Activated CD4-positive, alpha-beta memory T cell treated with anti-CD3 and anti-CD28 coated beads, Interleukin-2, amount 10 ng/mL, durations not matched to agents 7 days and 5 days (primary cell): ENCODE measurements around the gene STK17B. TPM values are rescaled to one million over a fixed set of nuclear protein-coding genes. Genes with fewer than 3 reads are reported as not detected.
"Not testable (repeated sequence)": the region's sequence is repeated elsewhere in the genome, so short reads cannot be mapped to it uniquely, and the experiment has no call there.

ENCODE experiments used
- CTCF ChIA-PET: fragments of 350-600 bp; sonication (Branson Sonifier 250); formaldehyde crosslinking; loops from one replicate; lab custom pipeline; 2021; ENCODE audit warnings: antibody characterized with exemption, inconsistent platforms; lab: Charles Lee
- POLR2A ChIA-PET: fragments of 350-600 bp; sonication (Branson Sonifier 250); formaldehyde crosslinking; loops from one replicate; lab custom pipeline; 2021; ENCODE audit warnings: antibody characterized with exemption; lab: Charles Lee
- DNase-seq: peaks from one replicate; pipeline ENCODE4 v3.0.0-alpha.2; 2020
- H3K27ac Mint-ChIP-seq: one replicate; pipeline ENCODE4 v1.8.0; 2021; ENCODE audit warnings: mild to moderate bottlenecking, mixed read lengths
- H3K27me3 Mint-ChIP-seq: one replicate; pipeline ENCODE4 v1.8.0; 2021; ENCODE audit warnings: mixed read lengths
- H3K36me3 Mint-ChIP-seq: one replicate; pipeline ENCODE4 v1.8.0; 2021; ENCODE audit warnings: low read depth, mixed read lengths
- H3K4me1 Mint-ChIP-seq: one replicate; pipeline ENCODE4 v1.8.0; 2021; ENCODE audit warnings: mixed read lengths
- H3K4me3 Mint-ChIP-seq: one replicate; pipeline ENCODE4 v1.8.0; 2021; ENCODE audit warnings: mild to moderate bottlenecking, mixed read lengths
- H3K9me3 Mint-ChIP-seq: one replicate; pipeline ENCODE4 v1.8.0; 2021; ENCODE audit warnings: mixed read lengths
- total RNA-seq, 2 experiments: library from RNA; stranded (reverse); gene quantifications; one replicate each; pipeline ENCODE4 v1.2.3, GENCODE V29; 2021

Gene STK17B
- total RNA-seq, 2 experiments from 2014 or later, result 365 to 367 TPM

DNA sequence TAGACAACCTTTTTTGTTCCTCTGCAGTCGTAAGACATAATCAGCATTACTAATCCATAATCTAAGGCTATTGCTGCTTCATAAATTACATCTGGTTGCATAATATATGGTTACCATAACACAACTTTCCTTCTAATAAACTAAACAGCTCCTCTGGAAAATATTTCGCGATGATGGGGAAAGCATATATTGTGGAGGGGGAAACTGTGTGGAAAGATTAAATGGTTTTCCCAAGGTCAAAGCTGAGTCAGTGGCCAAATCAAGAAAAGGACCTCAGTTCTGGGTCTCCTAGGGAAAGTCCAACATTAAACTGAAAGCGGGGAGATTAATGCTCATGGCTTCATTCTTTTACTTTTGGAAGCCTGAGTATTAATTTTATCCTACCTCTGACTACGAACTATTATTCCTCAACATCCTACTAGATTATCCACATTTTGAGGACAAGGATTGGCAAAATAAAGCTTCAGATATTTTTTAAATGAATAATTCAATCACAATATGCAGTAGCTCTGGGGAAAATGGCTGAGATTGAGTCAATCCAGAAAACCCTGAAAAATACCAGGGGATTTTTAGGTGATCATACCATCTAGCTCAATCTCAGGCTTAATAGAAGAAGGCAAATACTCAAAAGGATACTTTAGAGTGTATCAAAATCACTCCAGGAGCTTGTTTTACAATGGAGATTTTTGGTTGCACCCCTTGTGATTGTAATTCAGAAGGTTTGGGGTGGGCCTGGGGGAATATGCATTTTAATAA, 33.8 kb upstream of the STK17B start:
- ChIA-PET POLR2A (interaction anchor here (1.1 to 2.8 kb wide), 11 partner anchors 10 to 56 kb away, joined by 3 to 22 read pairs (median 5); partner anchors contain the start of gene STK17B), CTCF (interaction anchor here (0.5 to 1.8 kb wide), 6 partner anchors 23 to 73 kb away, joined by 3 to 5 read pairs (median 3); partner anchors contain the start of gene STK17B)
- Mint-ChIP-seq H3K9me3 (peaks cover 3% of the 10 kb centered on the region), H3K4me1 (peaks cover 46% of the 10 kb centered on the region), H3K27ac (no peak overlapping the region), H3K4me3 (no peak overlapping the region), H3K27me3 (no peaks in the 10 kb centered on the region), H3K36me3 (peaks cover 12% of the 10 kb centered on the region)
- no peak for DNase-seq

- Mint-ChIP-seq H3K27ac (peak overlapping the region; percentile 89), H3K9me3 (peaks cover 3% of the 10 kb centered on the region), H3K4me1 (peaks cover 50% of the 10 kb centered on the region), H3K4me3 (peak overlapping the region; percentile 64), H3K27me3 (no peaks in the 10 kb centered on the region), H3K36me3 (peaks cover 3% of the 10 kb centered on the region)
- ChIA-PET CTCF (interaction anchor here (0.7 to 2.3 kb wide), 7 partner anchors 9 to 75 kb away, joined by 3 to 6 read pairs (median 4); no protein-coding TSS in a partner anchor), POLR2A (interaction anchor here (0.8 to 8.9 kb wide), 22 partner anchors 10 to 123 kb away, joined by 3 to 88 read pairs (median 8); partner anchors contain the start of gene STK17B)
- no peak for DNase-seq
Measured at GRCh38 chr2:196201229-196202009, 30.0 kb upstream of the STK17B start.

GRCh38 chr2:196200557-196200956, 29.2 kb upstream of the STK17B start:
- peak; percentile 56 for DNase-seq
- Mint-ChIP-seq H3K27ac (peak overlapping the region; percentile 89), H3K27me3 (no peaks in the 10 kb centered on the region), H3K9me3 (peaks cover 9% of the 10 kb centered on the region), H3K36me3 (peaks cover 10% of the 10 kb centered on the region), H3K4me3 (peak overlapping the region; percentile 64), H3K4me1 (peaks cover 56% of the 10 kb centered on the region)
- CTCF ChIA-PET, result interaction anchor here (1.1 to 2.3 kb wide), 5 partner anchors 9 to 76 kb away, joined by 3 to 6 read pairs (median 4); no protein-coding TSS in a partner anchor
- POLR2A ChIA-PET, result interaction anchor here (0.8 to 8.9 kb wide), 24 partner anchors 10 to 1108 kb away, joined by 3 to 88 read pairs (median 6); partner anchors contain the start of gene STK17B

- H3K4me3 Mint-ChIP-seq, result no peak overlapping the region
- no peak for DNase-seq
- POLR2A ChIA-PET, result interaction anchor here (0.7 to 8.9 kb wide), 15 partner anchors 10 to 64 kb away, joined by 3 to 88 read pairs (median 5); partner anchors contain the start of gene STK17B
- peaks cover 6% of the 10 kb centered on the region for H3K9me3 Mint-ChIP-seq
- H3K27me3 Mint-ChIP-seq, result no peaks in the 10 kb centered on the region
- H3K4me1 Mint-ChIP-seq, result peaks cover 55% of the 10 kb centered on the region
- peaks cover 30% of the 10 kb centered on the region for H3K36me3 Mint-ChIP-seq
- no peak overlapping the region for H3K27ac Mint-ChIP-seq
- CTCF ChIA-PET, result interaction anchor here (0.7 to 2.4 kb wide), 5 partner anchors 13 to 67 kb away, joined by 3 to 7 read pairs (median 4); no protein-coding TSS in a partner anchor
Measured at GRCh38 chr2:196195758-196196157, 24.4 kb upstream of the STK17B start.

- Mint-ChIP-seq H3K27me3 (no peaks in the 10 kb centered on the region), H3K27ac (peak overlapping the region; percentile 48), H3K4me1 (peaks cover 54% of the 10 kb centered on the region), H3K4me3 (peak overlapping the region; percentile 43), H3K36me3 (peaks cover 30% of the 10 kb centered on the region), H3K9me3 (peaks cover 6% of the 10 kb centered on the region)
- no peak for DNase-seq
- CTCF ChIA-PET, result interaction anchor here (0.7 to 2.4 kb wide), 8 partner anchors 10 to 67 kb away, joined by 3 to 7 read pairs (median 4); no protein-coding TSS in a partner anchor
- POLR2A ChIA-PET, result interaction anchor here (0.7 to 8.9 kb wide), 15 partner anchors 10 to 65 kb away, joined by 3 to 88 read pairs (median 5); partner anchors contain the start of gene STK17B
Measured at GRCh38 chr2:196195302-196195701, 23.9 kb upstream of the STK17B start.

GRCh38 chr2:196191541-196191940, 20.2 kb upstream of the STK17B start:
- POLR2A ChIA-PET, result interaction anchor here (1.1 to 3.0 kb wide), 4 partner anchors 8 to 69 kb away, joined by 3 to 17 read pairs (median 8); no protein-coding TSS in a partner anchor
- H3K4me3 Mint-ChIP-seq, result no peak overlapping the region
- CTCF ChIA-PET, result interaction anchor here (1.4 kb wide), 1 partner anchor 10 kb away, joined by 4 read pairs; no protein-coding TSS in a partner anchor
- H3K9me3 Mint-ChIP-seq, result peaks cover 18% of the 10 kb centered on the region
- peaks cover 42% of the 10 kb centered on the region for H3K4me1 Mint-ChIP-seq
- H3K27ac Mint-ChIP-seq, result no peak overlapping the region
- no peaks in the 10 kb centered on the region for H3K27me3 Mint-ChIP-seq
- peaks cover 43% of the 10 kb centered on the region for H3K36me3 Mint-ChIP-seq
- no peak for DNase-seq

DNA sequence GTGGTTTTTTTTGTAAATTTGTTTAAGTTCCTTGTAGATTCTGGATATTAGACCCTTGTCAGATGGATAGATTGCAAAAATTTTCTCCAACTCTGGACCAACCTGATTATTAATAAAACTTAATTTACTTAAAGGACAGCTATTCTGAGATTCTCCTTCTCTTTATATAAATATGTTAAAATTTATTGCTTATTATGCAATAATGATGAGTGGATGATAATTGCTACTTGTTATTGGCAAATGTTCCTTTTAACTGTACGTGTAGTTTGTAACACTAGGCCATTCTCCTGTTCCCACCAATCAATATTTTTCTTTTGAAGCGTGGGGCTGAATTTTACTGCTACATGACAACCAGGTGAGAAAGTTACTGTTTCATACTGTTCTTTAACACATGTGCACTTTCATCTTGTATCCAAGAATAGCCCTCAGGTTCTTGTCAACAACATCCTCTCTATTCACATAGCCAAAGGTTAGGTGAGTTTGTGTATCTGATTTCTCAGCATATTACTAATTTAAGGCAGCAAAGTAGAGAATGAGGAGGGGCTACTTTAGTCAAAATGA, 16.6 kb upstream of the STK17B start:
- no peak for DNase-seq
- POLR2A ChIA-PET, result interaction anchor here (1.2 to 3.6 kb wide), 2 partner anchors 11 to 19 kb away, joined by 3 to 11 read pairs; no protein-coding TSS in a partner anchor
- Mint-ChIP-seq H3K36me3 (peaks cover 32% of the 10 kb centered on the region), H3K4me1 (peaks cover 53% of the 10 kb centered on the region), H3K9me3 (peaks cover 13% of the 10 kb centered on the region), H3K27ac (no peak overlapping the region), H3K4me3 (no peak overlapping the region), H3K27me3 (no peaks in the 10 kb centered on the region)
- CTCF ChIA-PET, result no interaction called here

GRCh38 chr2:196187175-196187700, 15.9 kb upstream of the STK17B start:
- H3K27ac Mint-ChIP-seq, DNase-seq, H3K4me3 Mint-ChIP-seq, CTCF ChIA-PET, H3K27me3 Mint-ChIP-seq: not testable (repeated sequence)
- H3K9me3 Mint-ChIP-seq, result peaks cover 13% of the 10 kb centered on the region
- peaks cover 61% of the 10 kb centered on the region for H3K4me1 Mint-ChIP-seq
- POLR2A ChIA-PET, result interaction anchor here (1.2 to 3.6 kb wide), 2 partner anchors 11 to 18 kb away, joined by 3 to 11 read pairs; no protein-coding TSS in a partner anchor
- peaks cover 27% of the 10 kb centered on the region for H3K36me3 Mint-ChIP-seq

DNA sequence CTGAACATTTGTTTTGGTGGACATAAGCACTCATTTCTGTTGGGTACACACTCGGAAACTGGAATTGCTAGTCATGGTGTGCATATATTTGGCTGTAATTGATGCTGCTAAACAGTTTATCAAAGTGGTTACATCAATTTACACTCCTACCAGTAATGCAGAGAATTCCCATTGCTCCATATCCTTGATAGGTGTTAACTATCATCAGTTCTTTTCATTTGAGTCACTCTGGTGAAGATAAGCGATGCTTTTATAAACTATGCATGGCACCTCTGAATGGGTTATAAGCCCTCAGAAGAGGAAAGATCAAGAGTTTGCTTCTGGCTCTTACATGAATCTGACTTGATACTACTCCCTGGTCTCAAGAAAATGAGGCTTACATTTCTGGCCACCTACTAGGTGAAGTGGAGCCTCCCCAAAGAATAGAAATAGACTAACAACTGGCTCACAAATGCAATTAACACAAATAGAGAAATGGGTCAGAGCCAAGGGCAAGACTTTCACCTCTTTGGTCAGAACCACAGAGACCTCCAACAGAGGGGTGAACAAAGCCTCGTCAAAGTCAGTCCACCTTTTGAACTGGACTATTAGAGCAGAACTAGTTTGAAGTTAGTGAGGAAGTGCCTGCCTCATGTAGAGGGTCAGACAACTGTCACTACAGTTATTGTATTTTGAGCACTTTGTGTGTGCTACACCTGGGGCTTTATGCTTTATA, 15.0 kb upstream of the STK17B start:
- H3K27ac Mint-ChIP-seq, result peak overlapping the region; percentile 16
- CTCF ChIA-PET, result interaction anchor here (1.9 kb wide), 1 partner anchor 10 kb away, joined by 4 read pairs; no protein-coding TSS in a partner anchor

DNA sequence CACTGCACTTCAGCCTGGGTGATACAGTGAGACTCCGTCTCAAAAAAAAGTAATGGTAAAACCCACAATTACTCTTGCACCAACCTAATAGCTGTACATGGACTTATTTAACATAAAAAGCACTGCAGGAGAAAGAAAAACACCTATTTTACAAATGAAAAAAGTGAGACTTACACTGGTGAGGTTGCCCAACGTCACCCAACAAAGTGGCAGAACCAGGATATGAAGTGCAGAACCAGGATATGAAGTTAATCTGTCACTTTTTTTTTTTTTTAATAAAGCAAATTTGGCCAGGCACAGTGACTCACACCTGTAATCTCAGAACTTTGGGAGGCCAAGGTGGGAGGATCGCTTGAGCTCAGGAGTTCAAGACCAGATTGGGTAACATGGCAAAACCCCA, 13.5 kb upstream of the STK17B start:
- H3K4me3 Mint-ChIP-seq, result no peak overlapping the region
- H3K27ac Mint-ChIP-seq, result peak overlapping the region; percentile 98
- peaks cover 71% of the 10 kb centered on the region for H3K4me1 Mint-ChIP-seq
- ChIA-PET CTCF (interaction anchor here (0.7 to 1.9 kb wide), 6 partner anchors 8 to 26 kb away, joined by 3 to 4 read pairs (median 3); no protein-coding TSS in a partner anchor), POLR2A (interaction anchor here (1.6 to 6.3 kb wide), 12 partner anchors 8 to 84 kb away, joined by 4 to 124 read pairs (median 40); partner anchors contain the start of gene STK17B)
- no peak for DNase-seq
- H3K27me3 Mint-ChIP-seq, result no peaks in the 10 kb centered on the region
- peaks cover 33% of the 10 kb centered on the region for H3K36me3 Mint-ChIP-seq
- peaks cover 13% of the 10 kb centered on the region for H3K9me3 Mint-ChIP-seq

More for the DNA sequence above, 15.0 kb upstream of the STK17B start:
- POLR2A ChIA-PET, result interaction anchor here (3.6 kb wide), 1 partner anchor 10 kb away, joined by 11 read pairs; no protein-coding TSS in a partner anchor
- H3K4me1 Mint-ChIP-seq, result peaks cover 64% of the 10 kb centered on the region
- H3K36me3 Mint-ChIP-seq, result peaks cover 28% of the 10 kb centered on the region
- DNase-seq, result no peak
- H3K9me3 Mint-ChIP-seq, result peaks cover 13% of the 10 kb centered on the region
- no peak overlapping the region for H3K4me3 Mint-ChIP-seq
- H3K27me3 Mint-ChIP-seq, result no peaks in the 10 kb centered on the region
